Islet precursor cell (in vitro differentiated cells): ENCODE measurements around the gene SPSB4.

Experiments used
- DNase-seq: peaks from one replicate; pipeline ENCODE4 v3.0.0-alpha.2; 2018

SPSB4 gene

GRCh38 chr3:141167681-141168080 lies 116.5 kb downstream of the SPSB4 start:
- DNase-seq = no peak

GRCh38 chr3:141170678-141171295 lies 119.6 kb downstream of the SPSB4 start:
- no peak for DNase-seq

- DNase-seq = peak; percentile 37
These were observed 123.5 kb downstream of the SPSB4 start for GRCh38 chr3:141174674-141175073.

GRCh38 chr3:141176775-141177174 lies 125.6 kb downstream of the SPSB4 start:
- DNase-seq = no peak

GRCh38 chr3:141178026-141178425 lies 126.9 kb downstream of the SPSB4 start:
- no peak for DNase-seq

- no peak for DNase-seq
These were observed 127.4 kb downstream of the SPSB4 start for GRCh38 chr3:141178551-141178950.

- no peak for DNase-seq
These were observed 128.8 kb downstream of the SPSB4 start for GRCh38 chr3:141179983-141180382.

GRCh38 chr3:141181196-141181595 lies 130.0 kb downstream of the SPSB4 start:
- no peak for DNase-seq

- DNase-seq = no peak
These were observed 130.7 kb downstream of the SPSB4 start for GRCh38 chr3:141181819-141182218.

- no peak for DNase-seq
These were observed 132.5 kb downstream of the SPSB4 start for GRCh38 chr3:141183606-141184005.

- DNase-seq = no peak
These were observed 133.3 kb downstream of the SPSB4 start for GRCh38 chr3:141184430-141184829.

- no peak for DNase-seq
These were observed 140.1 kb downstream of the SPSB4 start for GRCh38 chr3:141191097-141191749.

- DNase-seq = peak; percentile 99
These were observed 141.2 kb downstream of the SPSB4 start for GRCh38 chr3:141192345-141192744.

GRCh38 chr3:141193066-141193830 lies 142.1 kb downstream of the SPSB4 start:
- no peak for DNase-seq
